Dermis microvascular lymphatic vessel endothelial cell (primary cell): ENCODE results near the gene RBM20. TPM values are rescaled to one million over a fixed set of nuclear protein-coding genes. Genes with fewer than 3 reads are reported as not detected.
"Not testable (repeated sequence)": the region's sequence is repeated elsewhere in the genome, so short reads cannot be mapped to it uniquely, and the experiment has no call there.

Source experiments
- DNase-seq, 2 donors: peaks; one replicate each; pipeline versions ENCODE4 v3.0.0 to v3.0.0-alpha.2; 2010; ENCODE audit warnings: low read depth in 2 of 2
- total RNA-seq: library from RNA; depleted of rRNA; stranded (reverse); fragments of >200 nt; gene quantifications from 2 replicates; pipeline ENCODE4 v1.2.1, GENCODE V29; 2014

RBM20 gene
- total RNA-seq, 1 donor from 2014 or later, result 0.77 TPM

- DNase-seq, result no peak
These were observed 57.5 kb downstream of the RBM20 start for GRCh38 chr10:110701617-110701971.

GRCh38 chr10:110704070-110704469, 59.9 kb downstream of the RBM20 start:
- no peak for DNase-seq

GRCh38 chr10:110704906-110705476, 60.9 kb downstream of the RBM20 start:
- DNase-seq, result no peak

- not testable (repeated sequence) for DNase-seq
These were observed 61.5 kb downstream of the RBM20 start for GRCh38 chr10:110705596-110705995.

- no peak for DNase-seq
These were observed 62.6 kb downstream of the RBM20 start for GRCh38 chr10:110706690-110707098.

- DNase-seq, result no peak
These were observed 64.8 kb downstream of the RBM20 start for GRCh38 chr10:110708776-110709443.

GRCh38 chr10:110709444-110709828, 65.3 kb downstream of the RBM20 start:
- no peak for DNase-seq

GRCh38 chr10:110709964-110710587, 65.9 kb downstream of the RBM20 start:
- DNase-seq, result no peak

- DNase-seq, result no peak
These were observed 66.5 kb downstream of the RBM20 start for GRCh38 chr10:110710621-110711020.

GRCh38 chr10:110711382-110711781, 67.2 kb downstream of the RBM20 start:
- DNase-seq, result no peak

- no peak for DNase-seq
These were observed 70.2 kb downstream of the RBM20 start for GRCh38 chr10:110714356-110714755.

- no peak for DNase-seq
These were observed 73.8 kb downstream of the RBM20 start for GRCh38 chr10:110717781-110718589.

- no peak for DNase-seq
These were observed 77.4 kb downstream of the RBM20 start for GRCh38 chr10:110721406-110722038.

GRCh38 chr10:110723224-110723891, 79.2 kb downstream of the RBM20 start:
- no peak for DNase-seq

GRCh38 chr10:110724116-110724921, 80.2 kb downstream of the RBM20 start:
- no peak for DNase-seq

GRCh38 chr10:110724937-110725336, 80.8 kb downstream of the RBM20 start:
- no peak for DNase-seq

GRCh38 chr10:110725801-110726630, 81.9 kb downstream of the RBM20 start:
- no peak for DNase-seq

- not testable (repeated sequence) for DNase-seq
These were observed 83.6 kb downstream of the RBM20 start for GRCh38 chr10:110727785-110728184.

GRCh38 chr10:110730345-110731050, 86.4 kb downstream of the RBM20 start:
- DNase-seq, result no peak
